ENCODE measurements around the gene GPI. TPM values are rescaled to one million over a fixed set of nuclear protein-coding genes. Genes with fewer than 3 reads are reported as not detected.

Gene GPI
- total RNA-seq, 2 experiments from 2014 or later: 501 to 600 TPM

- Mint-ChIP-seq H3K36me3 (peaks cover 35% of the 10 kb centered on the region), H3K4me3 (peak overlapping the region; percentile 89), H3K27me3 (no peaks in the 10 kb centered on the region), H3K27ac (peak overlapping the region; percentile 76), H3K9me3 (ENCODE audit: low read depth) (no peaks in the 10 kb centered on the region), H3K4me1 (peaks cover 32% of the 10 kb centered on the region)
- ATAC-seq (peak; percentile 59), DNase-seq (peak; percentile 73)
- CTCF ChIA-PET: interaction anchor here (0.8 to 1.9 kb wide), 16 partner anchors 11 to 212 kb away, joined by 3 to 18 read pairs (median 3); partner anchors contain the start of gene PDCD2L
Observed at GRCh38 chr19:34430738-34431625, 66.0 kb downstream of the GPI start.

GRCh38 chr19:34431681-34432402, 66.8 kb downstream of the GPI start:
- Mint-ChIP-seq H3K4me3 (no peak overlapping the region), H3K27ac (no peak overlapping the region), H3K9me3 (ENCODE audit: low read depth) (no peaks in the 10 kb centered on the region), H3K27me3 (no peaks in the 10 kb centered on the region), H3K4me1 (peaks cover 32% of the 10 kb centered on the region), H3K36me3 (peaks cover 39% of the 10 kb centered on the region)
- ATAC-seq (no peak), DNase-seq (no peak)
- CTCF ChIA-PET: interaction anchor here (1.1 kb wide), 2 partner anchors 100 to 213 kb away, joined by 3 read pairs; no protein-coding TSS in a partner anchor

GRCh38 chr19:34432797-34433196, 67.8 kb downstream of the GPI start:
- Mint-ChIP-seq H3K9me3 (ENCODE audit: low read depth) (no peaks in the 10 kb centered on the region), H3K36me3 (peaks cover 43% of the 10 kb centered on the region), H3K4me1 (peaks cover 31% of the 10 kb centered on the region), H3K27ac (peak overlapping the region; percentile 32), H3K27me3 (no peaks in the 10 kb centered on the region), H3K4me3 (no peak overlapping the region)
- ATAC-seq (no peak), DNase-seq (no peak)
- CTCF ChIA-PET: no interaction called here

GRCh38 chr19:34436716-34437115, 71.7 kb downstream of the GPI start:
- H3K4me1 Mint-ChIP-seq: peaks cover 8% of the 10 kb centered on the region

GRCh38 chr19:34448191-34448590, 83.2 kb downstream of the GPI start:
- no peaks in the 10 kb centered on the region for H3K27me3 Mint-ChIP-seq
- H3K27ac Mint-ChIP-seq: no peak overlapping the region
- H3K4me1 Mint-ChIP-seq: peaks cover 2% of the 10 kb centered on the region
- no peak for ATAC-seq
- H3K36me3 Mint-ChIP-seq: peaks cover 61% of the 10 kb centered on the region
- H3K4me3 Mint-ChIP-seq: no peak overlapping the region
- CTCF ChIA-PET: no interaction called here
- H3K9me3 Mint-ChIP-seq (ENCODE audit: low read depth): no peaks in the 10 kb centered on the region
- no peak for DNase-seq

More at GRCh38 chr19:34436716-34437115, 71.7 kb downstream of the GPI start:
- ATAC-seq (no peak), DNase-seq (no peak)
- peaks cover 45% of the 10 kb centered on the region for H3K36me3 Mint-ChIP-seq
- no peaks in the 10 kb centered on the region for H3K27me3 Mint-ChIP-seq
- no peaks in the 10 kb centered on the region for H3K9me3 Mint-ChIP-seq (ENCODE audit: low read depth)
- H3K27ac Mint-ChIP-seq: no peak overlapping the region
- H3K4me3 Mint-ChIP-seq: no peak overlapping the region
- CTCF ChIA-PET: no interaction called here

Other genes with a start within 250 kb of the GPI start
- gene LSM14A, start 192.7 kb upstream of the GPI start, total RNA-seq: 100 to 1,000 TPM; 112 to 116 TPM
- gene GARRE1, start 110.6 kb upstream of the GPI start, total RNA-seq: 1 to 10 TPM; 8.1 to 9.3 TPM
- gene PDCD2L, start 39.2 kb downstream of the GPI start, total RNA-seq: 10 to 100 TPM; 11.2 to 19.6 TPM
- gene UBA2, start 63.2 kb downstream of the GPI start, total RNA-seq: 100 to 1,000 TPM; 123 to 139 TPM
- gene WTIP, start 116.6 kb downstream of the GPI start, total RNA-seq: under 1 TPM; 0.33 to 0.99 TPM